PC-9 (cell line): ENCODE measurements around the gene TMEM176B. TPM values are rescaled to one million over a fixed set of nuclear protein-coding genes. Genes with fewer than 3 reads are reported as not detected.
A peak's percentile ranks its signal among the peaks of the same experiment; 100 is the strongest.

Experiments
- BruUV-seq: library from RNA; stranded (reverse); fragments of 400-500 nt; replicated peaks from 2 replicates; lab custom pipeline; 2021; lab: Mats Ljungman, UMichigan
- CTCF ChIA-PET: fragments of 300-600 bp; sonication (Branson Sonifier 250); formaldehyde crosslinking; loops from one replicate; lab custom pipeline; 2022; ENCODE audit warnings: antibody characterized with exemption; lab: Charles Lee
- POLR2A ChIA-PET: fragments of 300-600 bp; sonication (Branson Sonifier 250); formaldehyde crosslinking; loops from one replicate; lab custom pipeline; 2022; ENCODE audit warnings: antibody characterized with exemption; ENCODE audit not compliant: unreplicated experiment; lab: Charles Lee
- DNase-seq, 2 experiments: peaks; one replicate each; pipeline versions ENCODE4 v3.0.0 to v3.0.0-alpha.2; 2015 to 2022; ENCODE audit warnings: mixed read lengths in 1 of 2
- H2AFZ ChIP-seq: fragments of 200-600 bp; sonication (generic); 2 replicates; pipeline ENCODE4 v1.8.1; 2017; ENCODE audit warnings: antibody characterized with exemption
- H3F3A ChIP-seq: fragments of 200-600 bp; sonication (generic); 2 replicates; pipeline ENCODE4 v1.8.1; 2017; ENCODE audit warnings: antibody characterized with exemption, mild to moderate bottlenecking, low read depth; ENCODE audit not compliant: insufficient read depth
- H3K27ac ChIP-seq: fragments of 200-600 bp; sonication (generic); 2 replicates; pipeline ENCODE4 v1.6.1; 2016; ENCODE audit warnings: mixed run types
- H3K27me3 ChIP-seq: fragments of 200-600 bp; sonication (generic); 2 replicates; pipeline ENCODE4 v1.6.1; 2016; ENCODE audit warnings: low read depth, mixed run types; ENCODE audit not compliant: insufficient read depth
- H3K36me3 ChIP-seq: fragments of 200-600 bp; sonication (generic); 2 replicates; pipeline ENCODE4 v1.6.1; 2016; ENCODE audit warnings: low read depth, mixed run types
- H3K4me1 ChIP-seq: fragments of 200-600 bp; sonication (generic); replicated peaks from 2 replicates; pipeline ENCODE4 v1.6.1; 2016; ENCODE audit warnings: mixed run types; ENCODE audit not compliant: insufficient read depth
- H3K4me2 ChIP-seq: fragments of 200-600 bp; sonication (generic); 2 replicates; pipeline ENCODE4 v1.6.1; 2017; ENCODE audit warnings: mixed run types
- H3K4me3 ChIP-seq: fragments of 200-600 bp; sonication (generic); 2 replicates; pipeline ENCODE4 v1.6.1; 2016; ENCODE audit warnings: mixed run types
- H3K79me2 ChIP-seq: fragments of 200-600 bp; sonication (generic); 2 replicates; pipeline ENCODE4 v1.6.1; 2017; ENCODE audit warnings: low read depth, mixed run types
- H3K9me2 ChIP-seq: fragments of 200-600 bp; sonication (generic); 2 replicates; pipeline ENCODE4 v1.8.1; 2017; ENCODE audit warnings: mild to moderate bottlenecking; ENCODE audit not compliant: insufficient read depth
- H3K9me3 ChIP-seq: fragments of 200-600 bp; sonication (generic); 2 replicates; pipeline ENCODE4 v1.8.1; 2016; ENCODE audit warnings: low read depth; ENCODE audit not compliant: insufficient read depth
- H4K20me1 ChIP-seq: fragments of 200-600 bp; sonication (generic); 2 replicates; pipeline ENCODE4 v1.8.1; 2017; ENCODE audit not compliant: insufficient read depth
- EZH2 ChIP-seq: fragments of 200-600 bp; sonication (generic); IDR thresholded peaks from 2 replicates; pipeline ENCODE4 v1.8.0; 2017; ENCODE audit warnings: antibody characterized with exemption, low read depth
- intact Hi-C: fragments of 100-400 bp; cut with micrococcal nuclease; formaldehyde crosslinking; loops from one replicate; pipeline ENCODE4 v1.10.0; 2022; ENCODE audit not compliant: unreplicated experiment
- total RNA-seq: library from RNA; stranded (reverse); gene quantifications from 2 replicates; pipeline ENCODE4 v1.2.3, GENCODE V29; 2021
- TF ChIP-seq, protein P1 (sequence below): fragments of 200-600 bp; sonication (generic); conservative IDR thresholded peaks from 2 replicates; pipeline ENCODE4 v1.6.1; 2017; ENCODE audit warnings: mixed run types, antibody characterized with exemption, mild to moderate bottlenecking, moderate library complexity

TMEM176B gene
- total RNA-seq, 1 experiment from 2014 or later = 1.9 TPM

DNA sequence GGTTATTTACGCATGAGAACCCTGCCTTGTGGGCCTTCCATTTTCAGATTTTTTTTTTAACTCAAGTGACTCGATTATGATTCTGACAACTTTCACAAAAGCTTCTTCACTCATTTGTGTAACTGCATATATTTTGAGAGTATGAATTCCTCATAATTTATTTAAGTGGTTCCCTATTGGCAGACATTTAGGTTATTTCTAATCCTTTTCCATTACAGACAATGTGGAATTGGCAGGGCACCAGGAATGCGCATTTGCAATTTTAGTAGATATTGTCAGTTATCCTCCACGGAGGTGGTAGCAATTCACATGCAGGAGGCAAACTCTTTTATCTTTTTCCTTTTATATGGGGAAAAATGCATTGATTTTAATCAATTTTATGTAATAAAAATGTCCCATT is 2.5 kb downstream of the TMEM176B start:
- H3K9me2 ChIP-seq = no peaks in the 10 kb centered on the region
- peaks cover 94% of the 10 kb centered on the region for H3K27me3 ChIP-seq
- no peak overlapping the region for H3K4me2 ChIP-seq
- ChIA-PET CTCF (no interaction called here), POLR2A (no interaction called here)
- no peak for DNase-seq
- no TSS peak for BruUV-seq
- H3K9me3 ChIP-seq = no peaks in the 10 kb centered on the region
- intact Hi-C loops = no loop called here
- no peaks in the 10 kb centered on the region for H3F3A ChIP-seq
- no peaks in the 10 kb centered on the region for H3K4me1 ChIP-seq
- no peaks in the 10 kb centered on the region for H4K20me1 ChIP-seq
- no peak overlapping the region for H3K4me3 ChIP-seq
- H2AFZ ChIP-seq = no peak overlapping the region
- H3K27ac ChIP-seq = no peak overlapping the region
- no peaks in the 10 kb centered on the region for H3K79me2 ChIP-seq
- H3K36me3 ChIP-seq = no peaks in the 10 kb centered on the region
- TF ChIP-seq EZH2 = no peak
- TF ChIP-seq, protein P1, sequence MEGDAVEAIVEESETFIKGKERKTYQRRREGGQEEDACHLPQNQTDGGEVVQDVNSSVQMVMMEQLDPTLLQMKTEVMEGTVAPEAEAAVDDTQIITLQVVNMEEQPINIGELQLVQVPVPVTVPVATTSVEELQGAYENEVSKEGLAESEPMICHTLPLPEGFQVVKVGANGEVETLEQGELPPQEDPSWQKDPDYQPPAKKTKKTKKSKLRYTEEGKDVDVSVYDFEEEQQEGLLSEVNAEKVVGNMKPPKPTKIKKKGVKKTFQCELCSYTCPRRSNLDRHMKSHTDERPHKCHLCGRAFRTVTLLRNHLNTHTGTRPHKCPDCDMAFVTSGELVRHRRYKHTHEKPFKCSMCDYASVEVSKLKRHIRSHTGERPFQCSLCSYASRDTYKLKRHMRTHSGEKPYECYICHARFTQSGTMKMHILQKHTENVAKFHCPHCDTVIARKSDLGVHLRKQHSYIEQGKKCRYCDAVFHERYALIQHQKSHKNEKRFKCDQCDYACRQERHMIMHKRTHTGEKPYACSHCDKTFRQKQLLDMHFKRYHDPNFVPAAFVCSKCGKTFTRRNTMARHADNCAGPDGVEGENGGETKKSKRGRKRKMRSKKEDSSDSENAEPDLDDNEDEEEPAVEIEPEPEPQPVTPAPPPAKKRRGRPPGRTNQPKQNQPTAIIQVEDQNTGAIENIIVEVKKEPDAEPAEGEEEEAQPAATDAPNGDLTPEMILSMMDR = no peak

DNA sequence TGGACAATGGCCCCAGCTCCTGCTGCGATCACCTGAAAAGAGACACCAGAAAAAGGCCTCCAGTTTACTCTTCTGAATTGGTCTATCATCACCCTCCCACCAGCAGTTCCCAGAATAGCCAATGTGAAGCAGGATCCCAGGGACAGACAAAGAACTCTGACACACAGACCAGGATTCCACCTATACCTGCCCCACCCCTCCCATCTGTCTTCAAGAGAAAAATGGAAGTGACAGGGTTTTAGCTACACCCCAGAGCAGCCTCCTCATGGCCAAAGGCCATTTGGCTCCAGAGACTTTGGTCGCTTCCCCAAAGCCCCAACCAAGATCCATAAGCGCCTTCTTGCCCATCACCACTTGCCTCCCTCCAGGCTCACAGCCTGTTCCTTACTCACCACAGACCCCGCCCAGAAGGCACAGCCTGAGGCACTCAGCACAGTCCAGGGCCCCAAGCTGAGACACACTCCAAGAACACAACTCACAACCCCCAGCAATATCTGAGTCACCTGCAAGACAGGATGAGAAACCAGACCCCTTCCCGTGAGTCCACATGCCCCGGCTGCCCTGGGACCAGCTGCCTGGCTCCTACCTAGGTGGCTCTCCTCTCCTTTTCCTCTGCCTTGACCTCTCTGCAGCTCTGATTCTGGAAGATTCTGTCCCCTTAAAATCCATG is 6.5 kb downstream of the TMEM176B start:
- no peak for TF ChIP-seq EZH2
- Histone ChIP-seq H3K4me1 (no peaks in the 10 kb centered on the region), H3K9me3 (no peaks in the 10 kb centered on the region), H3K4me2 (no peak overlapping the region), H3K9me2 (no peaks in the 10 kb centered on the region), H3K27ac (no peak overlapping the region), H4K20me1 (no peaks in the 10 kb centered on the region), H3K79me2 (no peaks in the 10 kb centered on the region), H3K36me3 (no peaks in the 10 kb centered on the region), H2AFZ (no peak overlapping the region), H3K27me3 (peaks cover 98% of the 10 kb centered on the region), H3F3A (no peaks in the 10 kb centered on the region), H3K4me3 (no peak overlapping the region)
- BruUV-seq = no TSS peak
- CTCF ChIA-PET = interaction anchor here (0.6 kb wide), 1 partner anchor 31 kb away, joined by 3 read pairs; no protein-coding TSS in a partner anchor
- intact Hi-C loops = no loop called here
- POLR2A ChIA-PET = no interaction called here
- peak in 1 of 2 experiments; percentile 31 for DNase-seq

DNA sequence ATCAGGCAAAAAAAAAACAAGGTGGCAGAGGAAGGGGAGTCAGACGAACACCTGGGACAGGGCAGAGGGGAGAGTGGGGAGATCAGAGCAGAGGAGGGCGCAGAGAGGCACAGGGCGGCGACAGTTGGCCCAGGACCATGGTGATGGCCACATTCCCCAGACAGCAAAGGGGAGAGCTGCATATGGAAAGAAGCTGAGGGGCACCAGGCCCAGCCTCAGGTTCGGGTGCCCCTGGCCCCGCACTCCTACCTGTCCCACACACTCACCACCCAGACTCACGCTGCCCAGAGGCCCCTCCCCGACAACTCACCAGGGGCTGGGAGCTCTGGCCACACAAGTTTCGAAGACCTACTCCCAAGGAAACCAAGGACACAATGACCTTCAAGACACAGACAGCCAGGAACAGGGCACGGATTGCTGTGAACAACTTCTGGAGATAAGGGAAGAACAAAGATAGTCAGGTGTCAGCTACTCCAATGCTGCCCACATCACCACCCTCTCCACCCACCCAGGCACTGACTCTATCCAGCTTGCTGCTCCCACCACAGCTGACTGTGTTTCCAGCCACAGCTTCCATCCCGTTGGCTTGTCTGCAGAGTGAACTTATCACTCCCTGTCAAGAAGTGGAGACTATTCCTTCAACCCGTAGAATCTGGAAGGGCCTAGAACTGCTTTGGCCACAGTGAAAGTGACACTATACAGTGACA is 8.3 kb downstream of the TMEM176B start:
- intact Hi-C loops = no loop called here
- H3K4me3 ChIP-seq = no peak overlapping the region
- no peak overlapping the region for H2AFZ ChIP-seq
- H3K27ac ChIP-seq = no peak overlapping the region
- H3K4me1 ChIP-seq = no peaks in the 10 kb centered on the region
- no peak overlapping the region for H3K4me2 ChIP-seq
- H3K9me2 ChIP-seq = no peaks in the 10 kb centered on the region
- no peaks in the 10 kb centered on the region for H3F3A ChIP-seq
- H3K9me3 ChIP-seq = no peaks in the 10 kb centered on the region
- no peaks in the 10 kb centered on the region for H3K36me3 ChIP-seq
- CTCF ChIA-PET = interaction anchor here (0.6 kb wide), 1 partner anchor 518 kb away, joined by 3 read pairs; no protein-coding TSS in a partner anchor
- H3K27me3 ChIP-seq = peaks cover 100% of the 10 kb centered on the region
- no TSS peak for BruUV-seq
- no peak for TF ChIP-seq EZH2
- TF ChIP-seq, protein P1 = no peak
- no peaks in the 10 kb centered on the region for H4K20me1 ChIP-seq
- DNase-seq = no peak
- POLR2A ChIA-PET = no interaction called here
- no peaks in the 10 kb centered on the region for H3K79me2 ChIP-seq
